Measurements from ENCODE around the gene ZNF398.
"Not testable (repeated sequence)": the region's sequence is repeated elsewhere in the genome, so short reads cannot be mapped to it uniquely, and the experiment has no call there.

Gene ZNF398

GRCh38 chr7:149197675-149198074, 50.4 kb downstream of the ZNF398 start:
- no peak for DNase-seq

GRCh38 chr7:149198161-149198816, 51.0 kb downstream of the ZNF398 start:
- no peak for DNase-seq

GRCh38 chr7:149199234-149199995, 52.2 kb downstream of the ZNF398 start:
- DNase-seq: no peak

- no peak for DNase-seq
These were observed 55.6 kb downstream of the ZNF398 start for GRCh38 chr7:149202831-149203231.

DNA sequence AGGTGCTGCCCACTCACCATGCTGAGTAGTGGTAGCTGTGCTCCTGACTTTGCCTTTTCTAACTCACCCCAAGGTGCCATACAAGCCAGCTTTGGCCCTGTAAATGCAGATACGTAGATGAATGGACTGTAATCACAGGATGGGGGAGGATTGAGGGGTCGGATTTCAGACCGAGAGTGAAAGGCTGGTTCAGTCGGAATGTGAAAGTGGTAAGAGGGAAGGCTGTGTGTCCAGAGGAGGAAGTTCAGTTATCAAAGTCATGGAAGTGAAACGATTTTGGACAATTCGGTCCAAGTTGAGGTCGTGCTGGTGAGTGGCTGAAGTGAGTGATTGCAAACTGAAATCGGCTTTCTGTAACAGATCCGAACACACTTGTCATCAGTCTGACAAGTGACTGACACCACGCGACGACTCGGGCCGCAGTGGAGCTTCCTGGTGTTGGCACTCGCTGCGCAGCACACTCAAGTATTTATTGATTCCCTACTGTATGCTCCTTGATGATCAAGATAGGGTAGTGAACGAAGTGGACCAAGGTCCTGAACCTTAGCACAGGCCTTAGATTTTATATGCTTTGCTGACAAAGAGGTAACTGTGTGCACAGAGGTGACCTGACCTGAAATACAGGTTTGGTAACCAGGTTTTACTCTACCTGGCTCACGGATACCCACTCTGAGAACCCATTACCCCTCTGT, 58.6 kb downstream of the ZNF398 start:
- DNase-seq: no peak

DNA sequence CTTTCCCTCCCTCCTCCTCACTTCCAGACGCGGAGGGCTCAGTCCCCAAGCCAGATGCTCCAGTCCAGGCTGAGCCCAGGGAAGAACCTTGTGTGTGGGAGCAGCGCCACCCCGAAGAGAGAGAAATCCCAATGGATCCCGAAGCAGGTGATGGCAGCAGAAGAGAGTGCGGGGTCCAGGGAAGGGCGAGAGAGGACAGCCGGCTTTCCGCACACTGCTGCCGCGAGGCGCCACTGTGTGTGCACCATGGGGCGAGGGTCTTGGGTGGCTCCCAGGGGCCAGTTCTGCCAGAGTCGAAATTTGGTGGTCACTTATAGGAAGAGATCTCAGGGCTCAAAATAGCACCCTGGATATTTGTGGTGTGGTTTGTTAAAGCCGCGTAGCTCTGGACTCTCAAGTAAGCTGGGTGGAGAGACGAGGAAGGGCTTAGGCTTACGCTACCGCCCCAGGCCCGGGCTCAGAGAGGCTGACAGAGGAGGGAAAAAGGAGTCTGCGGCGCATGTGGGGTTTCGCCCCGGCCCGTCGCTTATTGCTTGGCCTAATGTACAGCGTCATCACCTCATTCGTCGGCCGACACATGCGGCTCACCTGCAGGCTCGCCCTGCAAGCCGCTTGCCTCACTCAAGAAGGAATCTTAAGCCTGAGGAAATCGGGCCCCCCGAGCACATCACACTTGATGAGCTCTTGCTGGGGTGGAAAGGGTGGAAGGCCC, 60.2 kb downstream of the ZNF398 start:
- DNase-seq: no peak

- DNase-seq: no peak
These were observed 62.4 kb downstream of the ZNF398 start for GRCh38 chr7:149209518-149210269.

DNA sequence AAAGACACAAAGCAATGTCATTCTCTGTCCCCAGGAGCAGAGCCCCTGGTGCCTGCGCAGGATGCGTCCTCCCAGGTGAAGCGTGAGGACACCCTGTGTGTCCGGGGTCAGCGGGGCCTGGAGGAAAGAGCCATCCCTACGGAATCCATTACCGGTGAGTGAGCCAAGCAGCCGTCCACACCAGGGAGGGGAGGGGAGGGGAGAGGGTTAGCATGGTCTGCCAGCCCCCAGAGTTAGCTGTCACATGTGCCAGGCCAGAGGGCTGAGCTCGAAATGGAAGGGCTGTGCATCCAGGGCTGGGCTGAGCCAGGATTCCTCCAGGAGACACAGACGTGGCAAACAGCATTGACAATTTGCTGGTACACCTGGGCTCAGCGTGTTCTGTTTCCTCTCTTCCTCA, 63.3 kb downstream of the ZNF398 start:
- DNase-seq: no peak

GRCh38 chr7:149214020-149214720, 66.9 kb downstream of the ZNF398 start:
- DNase-seq: no peak

DNA sequence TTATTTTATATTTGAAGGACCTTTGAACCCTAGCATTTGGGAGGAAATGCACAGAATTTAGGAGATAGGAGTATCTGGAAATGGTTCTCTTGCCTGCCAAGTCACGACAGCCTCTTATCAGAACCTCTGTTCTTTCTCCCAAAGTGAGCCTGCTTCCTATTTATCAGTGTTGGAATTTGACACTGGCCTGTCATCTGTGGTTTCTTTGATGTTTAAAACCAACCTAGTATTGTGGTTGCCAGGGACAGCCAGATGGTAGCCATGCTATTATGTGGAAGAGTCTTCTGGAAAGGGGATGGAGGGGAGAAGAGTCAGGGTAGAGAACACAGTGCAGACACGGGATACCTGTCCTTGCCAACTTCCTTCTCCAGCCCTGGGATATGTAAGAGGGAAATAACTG, 69.1 kb downstream of the ZNF398 start:
- DNase-seq: no peak

GRCh38 chr7:149217570-149217969, 70.3 kb downstream of the ZNF398 start:
- DNase-seq: no peak

GRCh38 chr7:149218469-149219420, 71.5 kb downstream of the ZNF398 start:
- DNase-seq: no peak

- no peak for DNase-seq
These were observed 73.3 kb downstream of the ZNF398 start for GRCh38 chr7:149220534-149220933.

GRCh38 chr7:149223176-149223575, 75.9 kb downstream of the ZNF398 start:
- DNase-seq: no peak

DNA sequence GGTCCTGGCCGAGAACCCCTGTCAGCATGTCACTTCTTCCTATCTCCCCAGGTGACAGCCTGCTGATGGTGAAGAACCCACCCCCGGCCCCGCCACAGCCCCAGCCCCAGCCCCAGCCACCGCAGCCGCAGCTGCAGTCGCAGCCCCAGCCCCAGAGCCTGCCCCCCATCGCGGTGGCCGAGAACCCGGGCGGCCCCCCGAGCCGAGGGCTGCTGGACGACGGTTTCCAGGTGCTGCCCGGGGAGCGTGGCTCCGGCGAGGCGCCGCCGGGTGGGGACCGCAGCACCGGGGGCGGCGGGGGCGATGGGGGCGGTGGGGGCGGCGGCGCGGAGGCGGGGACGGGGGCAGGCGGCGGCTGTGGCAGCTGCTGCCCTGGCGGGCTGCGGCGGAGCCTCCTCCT, 76.5 kb downstream of the ZNF398 start:
- no peak for DNase-seq

GRCh38 chr7:149224352-149224751, 77.1 kb downstream of the ZNF398 start:
- no peak for DNase-seq

DNA sequence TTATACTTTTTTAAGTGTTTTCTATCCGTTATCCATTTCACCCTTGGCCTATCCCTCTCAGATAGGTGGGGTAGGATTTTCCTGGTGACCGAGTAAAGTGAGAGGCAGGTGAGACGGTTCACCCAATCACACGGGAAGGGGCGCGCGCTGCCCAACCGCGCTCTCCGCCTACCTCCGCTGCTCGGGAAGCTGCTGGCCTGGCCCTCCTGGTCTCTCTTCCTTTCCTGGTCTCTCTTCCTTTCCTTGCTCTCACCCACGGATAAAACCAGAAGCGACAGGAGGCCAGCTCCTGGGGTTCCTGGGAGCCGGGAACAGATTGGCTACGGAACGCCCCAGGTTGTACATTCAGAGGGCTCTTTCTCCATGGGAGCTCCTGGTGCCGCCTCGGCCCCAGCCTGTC, 77.9 kb downstream of the ZNF398 start:
- DNase-seq: no peak

- no peak for DNase-seq
These were observed 78.4 kb downstream of the ZNF398 start for GRCh38 chr7:149225656-149226055.

GRCh38 chr7:149226366-149226765, 79.1 kb downstream of the ZNF398 start:
- not testable (repeated sequence) for DNase-seq

DNA sequence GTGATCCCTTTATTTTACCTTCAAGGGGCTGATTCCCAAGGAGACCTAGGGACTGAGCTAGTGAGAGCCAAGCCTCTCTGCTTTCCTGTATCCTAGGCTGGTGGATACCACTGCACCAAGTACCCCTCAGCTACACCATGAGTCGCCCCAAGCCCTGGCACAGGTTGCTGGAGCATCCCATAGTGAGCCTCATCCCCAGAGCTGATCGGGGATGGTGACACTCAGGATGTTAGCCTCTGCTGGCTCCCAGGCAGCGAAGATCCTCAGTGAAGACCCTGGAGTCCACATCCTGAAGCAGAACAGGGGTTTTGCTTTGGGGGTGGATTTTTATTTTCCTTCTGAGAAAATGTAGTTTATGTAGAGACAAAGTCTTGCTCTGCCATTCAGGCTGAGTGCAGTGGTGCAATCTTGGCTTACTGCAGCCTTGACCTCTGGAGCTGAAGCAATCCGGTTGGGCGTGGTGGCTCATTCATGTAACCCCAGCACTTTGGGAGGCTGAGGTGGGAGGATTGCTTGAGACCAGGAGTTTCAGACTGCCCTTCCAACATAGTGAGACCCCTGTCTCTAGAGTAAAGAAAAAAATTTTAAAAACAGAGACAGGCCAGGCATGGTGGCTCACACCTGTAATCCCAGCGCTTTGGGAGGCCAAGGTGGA, 79.7 kb downstream of the ZNF398 start:
- no peak for DNase-seq
